ENCODE data around the gene MAPK9.
A peak's percentile ranks its signal among the peaks of the same experiment; 100 is the strongest.

MAPK9 gene

DNA sequence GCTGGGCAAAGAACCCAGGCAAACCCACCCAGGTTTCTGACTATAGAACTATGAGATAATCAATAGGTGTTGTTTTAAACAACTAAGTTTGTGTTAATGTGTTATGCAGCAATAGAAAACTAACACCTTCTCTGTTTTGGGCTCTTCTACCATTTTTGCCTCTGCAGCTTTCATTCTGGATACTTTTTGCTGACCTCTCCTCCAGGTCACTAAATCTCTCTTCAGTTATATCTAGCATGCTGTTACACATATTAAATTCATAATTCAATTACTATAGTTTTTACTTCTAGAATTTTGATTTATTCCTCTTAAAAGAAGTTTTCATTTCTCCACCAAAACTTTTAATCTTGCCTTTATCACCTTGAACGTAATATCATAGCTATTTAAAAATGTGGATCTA is 17.2 kb downstream of the MAPK9 start:
- ChIA-PET POLR2A (no interaction called here), CTCF (interaction anchor here (0.8 to 1.2 kb wide), 2 partner anchors 16 to 39 kb away, joined by 3 read pairs; no protein-coding TSS in a partner anchor)
- H3K36me3 ChIP-seq (ENCODE audit: control insufficient read depth in 4 of 4, insufficient read depth in 4 of 4, low read length in 3 of 4) = peaks cover 29 to 75% (median 47%) of the 10 kb centered on the region in 4 experiments
- no peak overlapping the region for H3K4me3 ChIP-seq (ENCODE audit: control insufficient read depth in 1 of 7, extremely low read depth in 1 of 7, insufficient read depth in 4 of 7, low read depth in 2 of 7, low read length in 6 of 7)
- no peak for DNase-seq
- no peaks in the 10 kb centered on the region for H3K27me3 ChIP-seq (replicated peaks in 2 of 5; ENCODE audit: control insufficient read depth in 4 of 5, insufficient read depth in 5 of 5, low read length in 4 of 5)
- no CpG with 5 or more reads among the region's 1 CpG for WGBS (ENCODE audit: insufficient coverage)
- H3K27ac ChIP-seq (ENCODE audit: insufficient read depth in 1 of 2, low read depth in 1 of 2, low read length in 2 of 2, poor library complexity in 1 of 2, severe bottlenecking in 2 of 2) = no peak overlapping the region
- no peaks in the 10 kb centered on the region for H3K4me1 ChIP-seq (ENCODE audit: control extremely low read depth in 1 of 4, control insufficient read depth in 4 of 4, insufficient read depth in 4 of 4, low read length in 3 of 4)
- H3K9me3 ChIP-seq (ENCODE audit: control extremely low read depth in 1 of 5, control insufficient read depth in 4 of 5, insufficient read depth in 2 of 5, low read depth in 1 of 5, low read length in 4 of 5) = peaks cover 5 to 81% (median 43%) of the 10 kb centered on the region in 5 experiments

DNA sequence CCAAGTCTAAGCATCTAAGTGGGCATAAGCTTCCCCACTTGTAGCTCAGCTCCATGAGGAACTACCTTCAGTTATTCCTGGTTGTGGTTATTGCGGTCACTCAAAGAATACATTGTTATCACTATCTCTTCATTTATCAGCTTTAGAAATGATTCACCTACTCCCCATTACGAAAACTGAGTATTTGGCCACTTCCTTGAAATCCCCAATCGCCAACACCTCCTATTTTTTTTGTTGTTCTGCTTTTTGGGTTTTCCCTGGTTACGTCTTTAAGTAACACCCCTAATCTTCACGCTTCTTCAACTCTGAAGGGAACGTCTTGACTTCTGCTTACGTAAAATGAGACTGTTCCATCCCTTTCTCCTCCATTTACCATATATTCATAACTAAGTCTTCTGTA is 20.7 kb downstream of the MAPK9 start:
- H3K9me3 ChIP-seq (ENCODE audit: control extremely low read depth in 1 of 5, control insufficient read depth in 4 of 5, insufficient read depth in 2 of 5, low read depth in 1 of 5, low read length in 4 of 5) = peaks cover 8 to 83% (median 45%) of the 10 kb centered on the region in 5 experiments
- H3K36me3 ChIP-seq (ENCODE audit: control insufficient read depth in 4 of 4, insufficient read depth in 4 of 4, low read length in 3 of 4) = peaks cover 32 to 68% (median 46%) of the 10 kb centered on the region in 4 experiments
- no peaks in the 10 kb centered on the region for H3K27me3 ChIP-seq (replicated peaks in 2 of 5; ENCODE audit: control insufficient read depth in 4 of 5, insufficient read depth in 5 of 5, low read length in 4 of 5)
- CTCF ChIA-PET = no interaction called here
- no peak overlapping the region for H3K4me3 ChIP-seq (ENCODE audit: control insufficient read depth in 1 of 7, extremely low read depth in 1 of 7, insufficient read depth in 4 of 7, low read depth in 2 of 7, low read length in 6 of 7)
- WGBS (ENCODE audit: insufficient coverage) = 100% methylated on average over 2 of the region's 7 CpGs
- POLR2A ChIA-PET = no interaction called here
- DNase-seq = no peak
- H3K27ac ChIP-seq (ENCODE audit: insufficient read depth in 1 of 2, low read depth in 1 of 2, low read length in 2 of 2, poor library complexity in 1 of 2, severe bottlenecking in 2 of 2) = no peak overlapping the region
- H3K4me1 ChIP-seq (ENCODE audit: control extremely low read depth in 1 of 4, control insufficient read depth in 4 of 4, insufficient read depth in 4 of 4, low read length in 3 of 4) = no peaks in the 10 kb centered on the region

DNA sequence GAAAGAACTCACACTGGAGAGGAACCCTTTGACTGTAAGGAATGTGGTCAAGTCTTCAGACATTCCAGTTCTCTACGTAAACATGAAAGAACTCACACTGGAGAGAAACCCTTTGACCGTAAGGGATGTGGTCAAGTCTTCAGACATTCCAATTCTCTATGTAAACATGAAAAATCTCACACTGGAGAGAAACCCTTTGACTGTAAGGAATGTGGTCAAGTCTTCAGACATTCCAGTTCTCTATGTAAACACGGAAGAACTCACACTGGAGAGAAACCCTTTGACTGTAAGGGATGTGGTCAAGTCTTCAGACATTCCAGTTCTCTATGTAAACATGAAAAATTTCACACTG is 32.6 kb downstream of the MAPK9 start:
- H3K36me3 ChIP-seq (ENCODE audit: control insufficient read depth in 4 of 4, insufficient read depth in 4 of 4, low read length in 3 of 4) = peaks cover 48 to 87% (median 73%) of the 10 kb centered on the region in 4 experiments
- H3K4me1 ChIP-seq (ENCODE audit: control extremely low read depth in 1 of 4, control insufficient read depth in 4 of 4, insufficient read depth in 4 of 4, low read length in 3 of 4) = no peaks in the 10 kb centered on the region
- CTCF ChIA-PET = no interaction called here
- no peaks in the 10 kb centered on the region for H3K27me3 ChIP-seq (replicated peaks in 2 of 5; ENCODE audit: control insufficient read depth in 4 of 5, insufficient read depth in 5 of 5, low read length in 4 of 5)
- no peak overlapping the region for H3K27ac ChIP-seq (ENCODE audit: insufficient read depth in 1 of 2, low read depth in 1 of 2, low read length in 2 of 2, poor library complexity in 1 of 2, severe bottlenecking in 2 of 2)
- no peak for DNase-seq
- peaks cover 11 to 95% (median 80%) of the 10 kb centered on the region in 5 experiments for H3K9me3 ChIP-seq (ENCODE audit: control extremely low read depth in 1 of 5, control insufficient read depth in 4 of 5, insufficient read depth in 2 of 5, low read depth in 1 of 5, low read length in 4 of 5)
- 100% methylated on average over 3 of the region's 3 CpGs for WGBS (ENCODE audit: insufficient coverage)
- H3K4me3 ChIP-seq (ENCODE audit: control insufficient read depth in 1 of 7, extremely low read depth in 1 of 7, insufficient read depth in 4 of 7, low read depth in 2 of 7, low read length in 6 of 7) = no peak overlapping the region
- POLR2A ChIA-PET = no interaction called here

DNA sequence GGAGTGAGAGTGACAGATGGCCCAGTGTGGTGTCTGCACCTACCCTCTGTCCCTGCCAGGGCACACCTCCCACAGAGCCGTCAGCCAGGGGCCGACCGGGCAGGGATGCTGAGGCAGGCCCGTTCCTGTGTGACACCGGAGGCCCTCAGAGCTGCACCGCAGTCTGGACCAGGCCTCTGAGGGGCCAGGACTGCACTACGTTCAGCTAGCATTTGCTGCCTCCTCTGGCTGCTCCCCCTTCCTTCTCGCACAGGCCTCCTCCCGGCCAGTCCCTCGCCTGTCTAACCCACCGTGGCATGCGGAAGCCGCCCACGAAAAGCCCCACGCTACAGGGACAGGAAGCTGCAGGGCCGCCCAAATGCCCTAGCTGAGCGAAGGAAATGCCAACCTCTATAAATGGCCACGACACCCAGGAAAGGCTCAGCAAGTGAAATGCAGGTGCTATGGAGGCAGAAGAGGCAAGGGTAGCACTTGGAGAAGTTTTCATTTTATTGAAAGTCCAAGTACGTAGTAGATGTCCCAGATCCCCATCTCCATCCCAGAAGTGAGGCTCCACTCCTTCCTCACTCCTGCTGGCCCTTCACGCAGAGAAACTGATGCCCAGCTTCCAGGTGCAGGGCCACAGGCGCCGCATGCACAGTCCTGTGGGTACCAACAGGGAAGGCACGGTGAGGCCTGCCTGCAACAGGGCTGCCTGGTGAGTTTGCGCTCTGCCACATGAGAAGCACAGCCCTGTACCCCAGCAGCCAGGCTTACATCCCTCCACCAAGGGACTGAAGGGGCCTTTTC is 38.7 kb downstream of the MAPK9 start:
- Histone ChIP-seq H3K4me3 (ENCODE audit: control insufficient read depth in 1 of 7, extremely low read depth in 1 of 7, insufficient read depth in 4 of 7, low read depth in 2 of 7, low read length in 6 of 7) (peak overlapping the region in 1 of 7 experiments; percentile 4), H3K9me3 (ENCODE audit: control extremely low read depth in 1 of 5, control insufficient read depth in 4 of 5, insufficient read depth in 2 of 5, low read depth in 1 of 5, low read length in 4 of 5) (peaks cover 11 to 96% (median 90%) of the 10 kb centered on the region in 5 experiments), H3K4me1 (ENCODE audit: control extremely low read depth in 1 of 4, control insufficient read depth in 4 of 4, insufficient read depth in 4 of 4, low read length in 3 of 4) (no peaks in the 10 kb centered on the region), H3K27me3 (replicated peaks in 2 of 5; ENCODE audit: control insufficient read depth in 4 of 5, insufficient read depth in 5 of 5, low read length in 4 of 5) (no peaks in the 10 kb centered on the region), H3K36me3 (ENCODE audit: control insufficient read depth in 4 of 4, insufficient read depth in 4 of 4, low read length in 3 of 4) (peaks cover 27 to 85% (median 62%) of the 10 kb centered on the region in 4 experiments), H3K27ac (ENCODE audit: insufficient read depth in 1 of 2, low read depth in 1 of 2, low read length in 2 of 2, poor library complexity in 1 of 2, severe bottlenecking in 2 of 2) (no peak overlapping the region)
- DNase-seq = no peak
- CTCF ChIA-PET = no interaction called here
- whole genome bisulfite sequencing (ENCODE audit: insufficient coverage) = 95% methylated on average over 21 of the region's 24 CpGs
- POLR2A ChIA-PET = no interaction called here

DNA sequence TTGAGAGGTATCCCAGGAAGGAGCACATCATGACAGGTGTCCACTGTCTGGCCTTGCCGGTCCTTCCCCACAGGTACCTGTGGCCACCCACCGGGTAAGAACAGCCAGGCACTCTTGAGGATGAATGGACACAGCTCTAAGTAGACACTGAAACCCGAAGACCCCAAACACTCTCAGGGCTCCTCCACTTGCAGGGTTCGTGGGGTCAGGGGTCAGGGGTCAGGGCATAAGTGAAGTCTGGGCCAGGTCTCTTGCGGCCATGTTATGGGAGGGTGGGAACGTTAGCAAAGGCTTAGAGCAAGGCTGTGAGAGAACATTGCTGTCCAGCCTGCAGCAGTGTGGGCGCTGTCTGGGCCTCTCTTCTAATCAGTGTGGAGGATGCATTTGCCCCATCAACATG is 40.0 kb downstream of the MAPK9 start:
- ChIA-PET POLR2A (no interaction called here), CTCF (no interaction called here)
- peaks cover 7 to 95% (median 85%) of the 10 kb centered on the region in 5 experiments for H3K9me3 ChIP-seq (ENCODE audit: control extremely low read depth in 1 of 5, control insufficient read depth in 4 of 5, insufficient read depth in 2 of 5, low read depth in 1 of 5, low read length in 4 of 5)
- H3K4me3 ChIP-seq (ENCODE audit: control insufficient read depth in 1 of 7, extremely low read depth in 1 of 7, insufficient read depth in 4 of 7, low read depth in 2 of 7, low read length in 6 of 7) = no peak overlapping the region
- H3K27ac ChIP-seq (ENCODE audit: insufficient read depth in 1 of 2, low read depth in 1 of 2, low read length in 2 of 2, poor library complexity in 1 of 2, severe bottlenecking in 2 of 2) = no peak overlapping the region
- 97% methylated on average over 4 of the region's 7 CpGs for WGBS (ENCODE audit: insufficient coverage)
- H3K27me3 ChIP-seq (replicated peaks in 2 of 5; ENCODE audit: control insufficient read depth in 4 of 5, insufficient read depth in 5 of 5, low read length in 4 of 5) = no peaks in the 10 kb centered on the region
- no peak for DNase-seq
- peaks cover 20 to 85% (median 61%) of the 10 kb centered on the region in 4 experiments for H3K36me3 ChIP-seq (ENCODE audit: control insufficient read depth in 4 of 4, insufficient read depth in 4 of 4, low read length in 3 of 4)
- no peaks in the 10 kb centered on the region for H3K4me1 ChIP-seq (ENCODE audit: control extremely low read depth in 1 of 4, control insufficient read depth in 4 of 4, insufficient read depth in 4 of 4, low read length in 3 of 4)

DNA sequence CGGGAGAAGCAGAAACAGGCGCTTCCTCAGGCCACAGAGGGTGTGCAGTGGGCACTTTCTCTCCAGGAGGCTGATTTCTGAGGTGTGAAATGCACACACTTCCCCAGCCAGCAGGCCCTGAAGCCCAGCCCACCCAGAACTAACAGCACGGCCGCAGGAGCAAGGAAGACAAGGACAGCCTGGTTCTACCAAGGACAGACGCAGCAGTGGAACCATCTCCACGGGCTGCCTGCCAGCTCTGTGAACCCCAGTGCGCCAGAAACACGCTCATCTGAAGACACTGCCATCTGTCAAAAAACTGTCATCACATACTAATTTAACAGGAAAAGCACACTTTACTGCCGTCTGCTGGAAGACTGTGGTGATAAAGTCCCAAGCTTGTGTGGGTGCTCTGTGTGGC is 40.7 kb downstream of the MAPK9 start:
- no peak overlapping the region for H3K27ac ChIP-seq (ENCODE audit: insufficient read depth in 1 of 2, low read depth in 1 of 2, low read length in 2 of 2, poor library complexity in 1 of 2, severe bottlenecking in 2 of 2)
- ChIA-PET POLR2A (no interaction called here), CTCF (no interaction called here)
- WGBS (ENCODE audit: insufficient coverage) = 100% methylated on average over 8 of the region's 9 CpGs
- peaks cover 19 to 85% (median 57%) of the 10 kb centered on the region in 4 experiments for H3K36me3 ChIP-seq (ENCODE audit: control insufficient read depth in 4 of 4, insufficient read depth in 4 of 4, low read length in 3 of 4)
- peaks cover 12 to 96% (median 79%) of the 10 kb centered on the region in 5 experiments for H3K9me3 ChIP-seq (ENCODE audit: control extremely low read depth in 1 of 5, control insufficient read depth in 4 of 5, insufficient read depth in 2 of 5, low read depth in 1 of 5, low read length in 4 of 5)
- DNase-seq = no peak
- no peaks in the 10 kb centered on the region for H3K4me1 ChIP-seq (ENCODE audit: control extremely low read depth in 1 of 4, control insufficient read depth in 4 of 4, insufficient read depth in 4 of 4, low read length in 3 of 4)
- H3K27me3 ChIP-seq (replicated peaks in 2 of 5; ENCODE audit: control insufficient read depth in 4 of 5, insufficient read depth in 5 of 5, low read length in 4 of 5) = no peaks in the 10 kb centered on the region
- H3K4me3 ChIP-seq (ENCODE audit: control insufficient read depth in 1 of 7, extremely low read depth in 1 of 7, insufficient read depth in 4 of 7, low read depth in 2 of 7, low read length in 6 of 7) = peak overlapping the region in 1 of 7 experiments; percentile 3

DNA sequence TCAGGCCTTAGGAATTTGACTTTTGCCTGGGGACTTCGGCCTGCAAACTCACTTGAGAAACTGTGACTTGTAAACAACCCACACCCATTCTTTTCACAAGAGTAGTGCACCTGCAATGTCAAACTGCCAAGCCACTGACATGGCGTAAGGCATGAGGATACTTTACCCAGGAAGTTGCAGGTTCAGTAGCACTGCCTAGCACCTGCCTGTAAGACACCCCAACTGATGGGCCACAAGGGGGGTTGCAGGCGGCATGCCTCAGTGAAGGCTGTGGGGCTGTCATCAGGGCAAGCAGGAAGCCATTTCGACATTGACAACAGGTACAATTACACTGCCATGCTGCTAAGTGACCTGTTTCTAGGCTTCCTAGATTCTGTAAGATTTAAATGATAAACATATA is 41.6 kb downstream of the MAPK9 start:
- no peak overlapping the region for H3K4me3 ChIP-seq (ENCODE audit: control insufficient read depth in 1 of 7, extremely low read depth in 1 of 7, insufficient read depth in 4 of 7, low read depth in 2 of 7, low read length in 6 of 7)
- H3K27ac ChIP-seq (ENCODE audit: insufficient read depth in 1 of 2, low read depth in 1 of 2, low read length in 2 of 2, poor library complexity in 1 of 2, severe bottlenecking in 2 of 2) = no peak overlapping the region
- DNase-seq = no peak
- CTCF ChIA-PET = no interaction called here
- no peaks in the 10 kb centered on the region for H3K27me3 ChIP-seq (replicated peaks in 2 of 5; ENCODE audit: control insufficient read depth in 4 of 5, insufficient read depth in 5 of 5, low read length in 4 of 5)
- peaks cover 12 to 93% (median 75%) of the 10 kb centered on the region in 5 experiments for H3K9me3 ChIP-seq (ENCODE audit: control extremely low read depth in 1 of 5, control insufficient read depth in 4 of 5, insufficient read depth in 2 of 5, low read depth in 1 of 5, low read length in 4 of 5)
- H3K4me1 ChIP-seq (ENCODE audit: control extremely low read depth in 1 of 4, control insufficient read depth in 4 of 4, insufficient read depth in 4 of 4, low read length in 3 of 4) = no peaks in the 10 kb centered on the region
- 100% methylated on average over 2 of the region's 4 CpGs for WGBS (ENCODE audit: insufficient coverage)
- POLR2A ChIA-PET = no interaction called here
- H3K36me3 ChIP-seq (ENCODE audit: control insufficient read depth in 4 of 4, insufficient read depth in 4 of 4, low read length in 3 of 4) = peaks cover 18 to 87% (median 58%) of the 10 kb centered on the region in 4 experiments
